GM18505 (cell line): Measurements from ENCODE around the gene IKZF2.

ENCODE experiments used
- ATAC-seq: cut with Tn5 transposase; IDR thresholded peaks from one replicate; pipeline ENCODE4 v1.9.1; 2021; ENCODE audit not compliant: unreplicated experiment
- POLR2A ChIP-seq: IDR thresholded peaks from 4 replicates; pipeline ENCODE4 v1.6.1; 2011; ENCODE audit warnings: borderline replicate concordance; ENCODE audit not compliant: insufficient read depth, insufficient read length; ENCODE audit errors: extremely low read depth

The IKZF2 gene

GRCh38 chr2:212977152-212977551, 174.3 kb downstream of the IKZF2 start:
- no peak for ATAC-seq
- no peak for TF ChIP-seq POLR2A

DNA sequence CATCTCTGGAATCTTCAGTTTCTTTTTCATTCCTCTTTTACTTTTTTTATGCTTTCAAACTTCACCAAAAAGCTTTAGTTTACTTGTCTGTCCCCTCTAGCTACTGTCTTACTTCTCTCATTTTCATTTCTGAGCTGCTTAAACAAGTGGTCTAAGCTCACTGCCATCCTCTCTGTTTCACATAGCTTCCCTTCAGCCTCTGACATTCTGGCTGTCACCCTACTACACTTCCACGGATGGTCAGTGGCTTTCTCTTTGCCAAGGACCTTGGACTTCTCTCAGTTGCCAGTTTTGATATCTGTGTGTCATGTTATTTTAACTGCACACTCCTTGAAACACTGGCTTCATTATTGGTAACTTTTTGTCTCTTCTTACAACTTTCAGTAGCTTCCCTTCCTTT, 176.1 kb downstream of the IKZF2 start:
- ATAC-seq: peak; percentile 42

DNA sequence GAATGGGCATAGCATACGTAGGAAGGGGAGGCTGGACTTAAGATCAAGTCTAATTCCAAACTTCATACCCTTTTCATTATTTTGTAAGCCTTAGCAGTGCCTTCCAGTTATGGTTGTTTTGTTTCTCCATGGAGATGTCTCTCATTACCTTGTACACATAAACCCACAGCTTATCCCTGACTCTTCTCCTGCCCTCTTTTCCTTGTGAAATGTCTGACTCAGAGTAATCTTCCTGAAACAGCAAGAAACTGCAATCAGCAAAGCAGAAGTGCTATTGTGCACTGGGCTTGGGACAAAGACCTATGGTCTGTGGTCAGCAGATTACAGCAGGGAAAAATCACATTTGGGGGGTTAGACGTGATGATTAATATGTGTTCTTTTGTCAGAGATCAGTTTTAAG, 176.7 kb downstream of the IKZF2 start:
- no peak for TF ChIP-seq POLR2A

More for the DNA sequence above, 176.1 kb downstream of the IKZF2 start:
- no peak for TF ChIP-seq POLR2A

GRCh38 chr2:212973347-212973746, 178.1 kb downstream of the IKZF2 start:
- no peak for TF ChIP-seq POLR2A
- ATAC-seq: no peak

More for the DNA sequence above, 176.7 kb downstream of the IKZF2 start:
- no peak for ATAC-seq

- no peak for ATAC-seq
- no peak for TF ChIP-seq POLR2A
Observed at GRCh38 chr2:212970132-212970531, 181.3 kb downstream of the IKZF2 start.

- no peak for TF ChIP-seq POLR2A
- ATAC-seq: peak; percentile 70
Observed at GRCh38 chr2:212968284-212969081, 182.9 kb downstream of the IKZF2 start.

GRCh38 chr2:212966884-212967283, 184.5 kb downstream of the IKZF2 start:
- no peak for ATAC-seq
- no peak for TF ChIP-seq POLR2A

GRCh38 chr2:212962691-212963090, 188.7 kb downstream of the IKZF2 start:
- no peak for TF ChIP-seq POLR2A
- no peak for ATAC-seq

DNA sequence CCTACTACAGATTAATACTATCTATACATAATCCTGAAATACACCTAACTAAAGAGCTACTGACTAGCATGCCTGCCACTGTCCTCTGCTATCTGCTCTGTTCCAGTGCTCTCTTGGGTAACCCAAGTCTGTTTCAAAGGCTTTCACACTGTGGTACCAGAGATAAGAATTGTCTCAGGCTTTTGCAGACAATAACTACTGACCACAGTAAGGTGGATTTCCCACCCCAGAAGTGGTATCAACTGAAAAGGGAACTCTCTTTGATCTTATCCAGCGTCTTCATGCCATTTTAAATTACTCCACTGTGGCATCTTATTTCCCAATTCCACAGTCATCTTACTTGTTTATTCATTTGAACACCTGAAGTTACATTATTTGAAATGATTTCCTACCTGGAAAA, 190.2 kb downstream of the IKZF2 start:
- no peak for TF ChIP-seq POLR2A
- ATAC-seq: no peak

GRCh38 chr2:212960336-212960735, 191.1 kb downstream of the IKZF2 start:
- ATAC-seq: no peak

GRCh38 chr2:212959471-212960117, 191.8 kb downstream of the IKZF2 start:
- TF ChIP-seq POLR2A: no peak
- ATAC-seq: no peak

More at GRCh38 chr2:212960336-212960735, 191.1 kb downstream of the IKZF2 start:
- no peak for TF ChIP-seq POLR2A

- no peak for TF ChIP-seq POLR2A
- no peak for ATAC-seq
Observed at GRCh38 chr2:212958757-212959295, 192.6 kb downstream of the IKZF2 start.

DNA sequence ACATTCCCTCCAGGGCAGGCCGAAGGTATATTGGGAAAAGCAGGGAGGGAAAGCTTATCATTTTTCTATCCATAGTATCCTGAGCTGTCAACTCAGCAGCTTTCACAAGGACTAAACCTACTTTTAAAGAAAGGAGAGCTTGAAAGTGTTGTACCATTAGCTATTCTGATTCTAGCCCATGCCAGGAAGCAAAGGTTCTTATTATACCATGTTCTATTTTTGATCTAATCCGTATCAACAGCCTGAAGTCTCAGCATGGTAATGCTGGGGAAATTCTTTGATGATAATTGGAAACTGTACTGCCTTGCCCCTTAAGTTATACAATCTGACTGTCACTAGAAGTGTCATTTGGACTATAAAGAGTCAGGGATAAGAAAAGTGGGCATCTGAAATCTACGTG, 193.3 kb downstream of the IKZF2 start:
- TF ChIP-seq POLR2A: no peak
- ATAC-seq: no peak

DNA sequence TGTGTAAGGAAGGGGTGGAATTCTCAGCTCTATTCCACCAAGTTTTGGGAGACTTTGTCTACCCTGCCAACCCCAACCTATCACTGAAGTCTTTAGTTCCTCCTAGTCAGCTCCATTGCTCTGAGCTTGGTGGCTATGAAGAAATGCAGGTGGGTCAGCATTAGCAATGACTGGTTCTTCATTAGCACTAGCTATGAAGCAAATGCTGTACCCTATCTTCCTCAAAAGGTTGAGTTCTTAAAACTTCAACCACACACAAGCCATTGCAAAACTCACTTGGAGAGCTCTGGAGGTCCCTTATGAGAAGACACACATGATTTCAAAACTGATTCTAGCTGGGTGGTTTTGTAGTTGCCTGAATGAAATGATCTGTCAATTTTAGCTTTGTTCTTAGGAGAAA, 193.8 kb downstream of the IKZF2 start:
- TF ChIP-seq POLR2A: no peak
- ATAC-seq: no peak

DNA sequence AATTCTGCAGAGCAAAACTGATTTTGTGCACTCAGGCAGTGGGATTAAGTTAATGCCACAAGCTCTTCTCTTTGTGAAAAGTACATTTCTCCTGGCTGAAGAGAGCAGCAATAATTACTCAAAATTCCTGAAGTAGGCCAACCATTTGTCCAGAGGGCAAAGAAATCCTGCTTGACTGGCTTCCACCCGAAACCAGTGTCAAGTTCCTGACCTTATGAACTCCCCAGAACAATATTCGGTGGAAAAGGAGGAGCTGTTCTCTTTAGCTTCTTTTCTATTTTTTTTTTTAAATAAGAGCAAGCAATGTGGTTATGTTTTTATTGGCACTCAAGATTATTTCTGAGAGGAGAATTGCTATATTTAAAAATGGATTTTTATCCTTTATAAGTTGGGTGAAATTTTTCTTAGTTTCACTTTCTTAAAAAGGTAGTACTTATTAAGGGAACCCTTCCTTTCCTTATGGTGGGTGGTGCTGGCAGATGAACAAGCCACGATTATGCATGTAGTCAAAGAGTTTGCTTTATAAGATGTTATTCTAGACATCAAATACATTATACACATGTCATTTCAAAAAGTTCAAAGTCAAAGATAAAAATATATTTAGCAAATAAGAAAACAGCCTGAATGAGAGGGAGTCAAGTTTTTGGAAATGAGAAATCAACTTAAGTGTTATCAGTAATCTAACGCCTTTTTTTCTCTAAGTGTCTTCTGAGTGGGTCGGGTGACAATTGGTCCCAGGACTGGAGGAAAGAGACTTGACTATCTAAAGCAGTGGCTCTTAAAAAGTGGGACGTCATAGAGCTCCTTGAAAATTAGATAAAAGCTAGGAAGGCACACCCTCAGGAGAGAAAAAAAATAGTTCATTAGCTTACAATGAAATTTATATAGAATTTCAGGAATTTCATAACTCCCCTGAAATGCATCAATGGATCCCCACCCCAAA, 194.5 kb downstream of the IKZF2 start:
- ATAC-seq: no peak
- TF ChIP-seq POLR2A: no peak
